Smooth muscle cell (in vitro differentiated cells): ENCODE results near the gene FTO. TPM values are rescaled to one million over a fixed set of nuclear protein-coding genes. Genes with fewer than 3 reads are reported as not detected.

Source experiments
- DNase-seq: peaks from one replicate; lab custom pipeline; 2025; ENCODE audit not compliant: unreplicated experiment; lab: John Stamatoyannopoulos, UW
- H2AFZ ChIP-seq: fragments of 200-600 bp; sonication (generic); 2 replicates; pipeline ENCODE4 v1.6.0; 2016; ENCODE audit warnings: antibody characterized with exemption, low read depth, mild to moderate bottlenecking
- H3F3A ChIP-seq: fragments of 200-600 bp; sonication (generic); 2 replicates; pipeline ENCODE4 v1.6.0; 2017; ENCODE audit warnings: antibody characterized with exemption, low read depth
- H3K27ac ChIP-seq: fragments of 200-600 bp; sonication (generic); 2 replicates; pipeline ENCODE4 v1.5.1; 2016; ENCODE audit warnings: low read depth, mild to moderate bottlenecking
- H3K27me3 ChIP-seq: fragments of 200-600 bp; sonication (generic); 2 replicates; pipeline ENCODE4 v1.6.1; 2016; ENCODE audit warnings: low read depth, mild to moderate bottlenecking
- H3K36me3 ChIP-seq: fragments of 200-600 bp; sonication (generic); 2 replicates; pipeline ENCODE4 v1.5.1; 2016; ENCODE audit warnings: low read depth
- H3K4me1 ChIP-seq: fragments of 200-600 bp; sonication (generic); 2 replicates; pipeline ENCODE4 v1.5.1; 2016; ENCODE audit warnings: low read depth
- H3K4me2 ChIP-seq: fragments of 200-600 bp; sonication (generic); 2 replicates; pipeline ENCODE4 v1.6.0; 2016; ENCODE audit warnings: mild to moderate bottlenecking
- H3K4me3 ChIP-seq: fragments of 200-600 bp; sonication (generic); 2 replicates; pipeline ENCODE4 v1.5.1; 2016; ENCODE audit warnings: mild to moderate bottlenecking
- H3K79me2 ChIP-seq: fragments of 200-600 bp; sonication (generic); 2 replicates; pipeline ENCODE4 v1.6.0; 2016; ENCODE audit warnings: low read depth, mild to moderate bottlenecking
- H3K9ac ChIP-seq: fragments of 200-600 bp; sonication (generic); 2 replicates; pipeline ENCODE4 v1.6.0; 2016; ENCODE audit warnings: low read depth
- H3K9me3 ChIP-seq: fragments of 200-600 bp; sonication (generic); replicated peaks from 2 replicates; pipeline ENCODE4 v1.5.1; 2016; ENCODE audit warnings: low read depth
- H4K20me1 ChIP-seq: fragments of 200-600 bp; sonication (generic); 2 replicates; pipeline ENCODE4 v1.6.0; 2016; ENCODE audit warnings: low read depth
- CTCF ChIP-seq: fragments of 200-600 bp; sonication (generic); IDR thresholded peaks from 2 replicates; pipeline ENCODE4 v1.5.1; 2017; ENCODE audit warnings: borderline replicate concordance, mild to moderate bottlenecking, antibody characterized with exemption; ENCODE audit not compliant: insufficient read depth, poor library complexity, severe bottlenecking
- WGBS: methylation state at CpG from one replicate; pipeline ENCODE4 v1.1.7; 2016; ENCODE audit warnings: low lambda C conversion rate; 5-methylcytosine and 5-hydroxymethylcytosine counted together
- polyA plus RNA-seq: library from polyadenylated mRNA; unstranded; fragments of >200 nt; fragmentation: Nextera tagmentation; extraction: Ambion mirVana; gene quantifications from 2 replicates; pipeline ENCODE4 v1.2.1, GENCODE V29; 2016
- total RNA-seq: library from RNA; depleted of rRNA; stranded (reverse); fragments of >200 nt; gene quantifications from 2 replicates; pipeline ENCODE4 v1.2.3, GENCODE V29; 2014

The FTO gene
- total and polyA plus RNA-seq, 2 experiments from 2014 or later: 81.1 to 89.9 TPM

GRCh38 chr16:54156349-54156748, 452.4 kb downstream of the FTO start:
- Histone ChIP-seq H3K4me2 (no peak overlapping the region), H3K4me1 (peaks cover 4% of the 10 kb centered on the region), H3K4me3 (no peak overlapping the region), H3K9ac (no peak overlapping the region), H3K9me3 (no peaks in the 10 kb centered on the region), H3K27me3 (no peaks in the 10 kb centered on the region), H2AFZ (no peak overlapping the region), H3K27ac (no peak overlapping the region), H3K36me3 (no peaks in the 10 kb centered on the region), H3F3A (no peaks in the 10 kb centered on the region), H3K79me2 (no peaks in the 10 kb centered on the region), H4K20me1 (no peaks in the 10 kb centered on the region)
- WGBS: 90% methylated on average over 1 of the region's 1 CpG
- no peak for TF ChIP-seq CTCF
- no peak for DNase-seq

GRCh38 chr16:54158986-54159385, 455.0 kb downstream of the FTO start:
- H3K9ac ChIP-seq: no peak overlapping the region
- no peaks in the 10 kb centered on the region for H3K36me3 ChIP-seq
- no peak for TF ChIP-seq CTCF
- H3K4me1 ChIP-seq: no peaks in the 10 kb centered on the region
- H3K27me3 ChIP-seq: no peaks in the 10 kb centered on the region
- H3K4me2 ChIP-seq: no peak overlapping the region
- H4K20me1 ChIP-seq: no peaks in the 10 kb centered on the region
- no peak overlapping the region for H3K4me3 ChIP-seq
- no peak for DNase-seq
- H2AFZ ChIP-seq: no peak overlapping the region
- no peak overlapping the region for H3K27ac ChIP-seq
- H3K9me3 ChIP-seq: no peaks in the 10 kb centered on the region
- H3F3A ChIP-seq: no peaks in the 10 kb centered on the region
- WGBS: 90% methylated on average over 4 of the region's 4 CpGs
- no peaks in the 10 kb centered on the region for H3K79me2 ChIP-seq

- H3K9ac ChIP-seq: no peak overlapping the region
- DNase-seq: no peak
- H3K27me3 ChIP-seq: no peaks in the 10 kb centered on the region
- H3K79me2 ChIP-seq: no peaks in the 10 kb centered on the region
- H4K20me1 ChIP-seq: no peaks in the 10 kb centered on the region
- no peaks in the 10 kb centered on the region for H3K9me3 ChIP-seq
- no peak for TF ChIP-seq CTCF
- H3K4me1 ChIP-seq: no peaks in the 10 kb centered on the region
- H3K4me2 ChIP-seq: no peak overlapping the region
- H3K27ac ChIP-seq: no peak overlapping the region
- no peaks in the 10 kb centered on the region for H3K36me3 ChIP-seq
- H3F3A ChIP-seq: no peaks in the 10 kb centered on the region
- no peak overlapping the region for H2AFZ ChIP-seq
- 85% methylated on average over 6 of the region's 6 CpGs for WGBS
- H3K4me3 ChIP-seq: no peak overlapping the region
Observed at GRCh38 chr16:54159490-54160080, 455.6 kb downstream of the FTO start.

GRCh38 chr16:54160252-54160860, 456.4 kb downstream of the FTO start:
- no peak for TF ChIP-seq CTCF
- 89% methylated on average over 7 of the region's 7 CpGs for WGBS
- no peak overlapping the region for H3K27ac ChIP-seq

More at GRCh38 chr16:54160252-54160860, 456.4 kb downstream of the FTO start:
- no peaks in the 10 kb centered on the region for H3K4me1 ChIP-seq
- no peaks in the 10 kb centered on the region for H3K27me3 ChIP-seq
- no peaks in the 10 kb centered on the region for H3F3A ChIP-seq
- H3K9ac ChIP-seq: no peak overlapping the region
- H3K9me3 ChIP-seq: no peaks in the 10 kb centered on the region
- no peaks in the 10 kb centered on the region for H3K79me2 ChIP-seq
- no peak overlapping the region for H3K4me2 ChIP-seq
- no peaks in the 10 kb centered on the region for H4K20me1 ChIP-seq
- DNase-seq: no peak
- H3K4me3 ChIP-seq: no peak overlapping the region
- no peak overlapping the region for H2AFZ ChIP-seq
- H3K36me3 ChIP-seq: no peaks in the 10 kb centered on the region
